ENCODE measurements around the gene ADAM10.

Gene ADAM10

DNA sequence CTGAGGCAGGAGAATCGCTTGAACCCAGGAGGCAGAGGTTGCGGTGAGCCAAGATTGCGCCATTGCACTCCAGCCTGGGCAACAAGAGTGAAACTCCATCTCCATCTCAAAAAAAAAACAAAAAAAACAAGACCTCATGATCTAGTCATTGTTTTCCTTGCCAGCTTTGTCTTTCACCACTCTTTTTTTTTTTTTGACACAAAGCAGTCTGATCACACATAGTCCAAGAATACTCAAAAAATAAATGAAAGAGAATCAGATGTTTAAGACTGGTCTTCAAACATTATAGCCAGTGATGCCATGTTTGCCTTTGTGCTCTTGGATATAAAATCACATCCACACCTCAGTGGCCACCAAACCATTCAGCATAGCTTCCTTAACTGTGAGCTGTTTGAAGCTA is 5.8 kb upstream of the ADAM10 start:
- DNase-seq: no peak

DNA sequence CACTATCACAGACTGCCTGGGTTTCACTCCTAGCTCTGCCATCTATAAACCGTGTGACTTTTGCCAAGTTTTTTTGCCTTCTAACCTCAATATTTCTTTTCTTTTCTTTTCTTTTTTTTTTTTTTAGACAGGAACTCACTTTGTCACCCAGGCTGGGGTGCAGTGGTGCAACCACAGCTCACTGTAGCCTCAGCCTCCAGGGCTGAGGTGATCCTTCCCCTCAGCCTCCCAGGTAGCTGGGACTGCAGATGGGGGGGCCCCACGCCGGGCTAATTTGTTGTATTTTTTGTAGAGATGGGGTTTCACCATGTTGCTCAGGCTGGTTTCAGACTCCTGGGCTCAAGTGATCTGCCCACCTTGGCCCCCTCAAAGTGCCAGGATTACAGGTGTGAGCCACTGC is 3.2 kb upstream of the ADAM10 start:
- DNase-seq: no peak

DNA sequence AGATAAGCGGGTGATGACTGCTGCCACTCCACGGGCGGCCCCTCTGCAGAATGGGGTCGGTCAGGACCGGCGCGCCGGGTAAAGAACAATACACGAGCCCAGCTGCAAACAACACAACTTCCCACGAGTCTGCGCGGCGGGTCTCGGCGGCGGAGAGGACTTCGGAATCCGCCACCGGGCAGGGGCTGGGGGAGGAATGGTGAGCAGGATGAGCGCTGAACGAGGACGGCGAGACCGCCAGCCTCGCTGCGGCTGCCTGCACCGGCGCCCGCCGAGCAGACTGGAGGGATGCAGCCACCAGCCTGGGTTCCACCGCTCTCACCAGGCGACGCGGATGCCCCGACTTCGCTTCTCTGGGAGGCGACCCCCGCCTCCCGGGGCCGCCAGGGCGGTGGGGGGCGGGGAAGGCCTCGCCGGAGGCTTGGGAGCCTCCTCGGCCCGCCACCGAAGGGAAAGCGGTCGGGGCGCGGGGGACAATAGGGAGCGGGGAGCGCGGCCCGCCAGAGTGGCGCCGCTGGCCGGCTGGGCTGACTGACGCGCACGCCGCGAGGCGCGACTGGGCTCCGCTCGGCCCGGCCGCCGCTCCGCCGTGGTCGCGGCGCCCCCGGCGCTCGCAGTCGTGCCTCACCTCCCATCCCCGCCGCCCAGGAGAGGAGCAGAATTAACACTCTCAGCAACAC is 515 bp downstream of the ADAM10 start:
- DNase-seq: peak in 12 of 14 donors; percentile 25 to 74 (median 49)

DNA sequence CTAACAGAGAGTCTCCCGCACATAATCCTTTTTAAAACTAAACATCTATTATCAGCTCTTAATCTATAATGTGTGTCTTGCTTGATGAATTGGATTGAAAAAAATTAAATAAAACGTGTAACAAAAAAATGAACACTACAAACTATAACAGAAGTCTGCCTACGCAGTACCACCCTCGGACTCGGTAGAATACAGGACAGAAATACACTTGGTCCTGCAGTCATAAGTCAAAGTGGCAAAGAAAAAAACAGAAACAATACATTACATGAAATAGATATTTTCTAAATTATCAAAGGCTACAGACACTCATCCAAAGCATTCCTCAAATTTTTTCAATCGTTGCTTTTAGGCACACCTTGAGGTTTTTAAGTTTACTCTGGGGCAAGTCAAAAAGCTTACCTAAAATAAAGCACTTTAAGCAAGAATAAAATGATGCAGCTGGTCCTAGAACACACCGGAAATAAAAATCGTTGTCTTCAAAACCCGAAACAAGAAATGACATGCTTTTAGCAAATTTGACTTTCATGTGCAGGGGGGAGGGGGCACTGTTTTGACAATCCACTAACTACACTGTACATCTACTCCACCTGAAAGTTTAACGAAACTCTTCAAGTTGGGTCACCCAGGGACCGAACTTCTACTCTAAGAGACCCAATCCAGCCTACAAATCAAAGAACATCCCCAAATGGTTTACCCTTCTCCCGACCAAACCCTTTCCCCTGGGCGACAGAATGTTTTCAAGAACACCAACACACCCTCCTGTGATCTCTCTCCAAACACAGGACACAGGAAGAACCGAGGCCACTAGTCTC is 1.3 kb downstream of the ADAM10 start:
- peak in 2 of 14 donors; percentile 37 to 65 for DNase-seq

DNA sequence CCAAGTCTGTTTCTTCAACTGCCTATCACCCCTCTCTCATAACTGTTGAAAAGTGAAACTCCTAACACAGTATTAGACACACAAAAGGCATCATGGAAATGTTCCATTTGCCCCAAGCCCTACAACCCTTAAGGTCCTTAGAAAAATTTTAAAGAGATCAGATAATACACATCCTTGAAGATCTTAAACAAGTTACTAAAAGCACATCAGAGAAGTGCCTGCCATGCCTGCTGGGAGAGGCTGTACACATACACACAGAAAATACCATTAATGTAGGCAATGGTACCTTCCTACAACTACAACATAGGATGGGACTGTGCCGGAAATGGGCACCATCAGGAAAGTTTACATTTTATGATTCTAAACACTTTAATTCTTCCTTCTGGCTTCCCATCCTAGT is 3.3 kb downstream of the ADAM10 start:
- DNase-seq: no peak

DNA sequence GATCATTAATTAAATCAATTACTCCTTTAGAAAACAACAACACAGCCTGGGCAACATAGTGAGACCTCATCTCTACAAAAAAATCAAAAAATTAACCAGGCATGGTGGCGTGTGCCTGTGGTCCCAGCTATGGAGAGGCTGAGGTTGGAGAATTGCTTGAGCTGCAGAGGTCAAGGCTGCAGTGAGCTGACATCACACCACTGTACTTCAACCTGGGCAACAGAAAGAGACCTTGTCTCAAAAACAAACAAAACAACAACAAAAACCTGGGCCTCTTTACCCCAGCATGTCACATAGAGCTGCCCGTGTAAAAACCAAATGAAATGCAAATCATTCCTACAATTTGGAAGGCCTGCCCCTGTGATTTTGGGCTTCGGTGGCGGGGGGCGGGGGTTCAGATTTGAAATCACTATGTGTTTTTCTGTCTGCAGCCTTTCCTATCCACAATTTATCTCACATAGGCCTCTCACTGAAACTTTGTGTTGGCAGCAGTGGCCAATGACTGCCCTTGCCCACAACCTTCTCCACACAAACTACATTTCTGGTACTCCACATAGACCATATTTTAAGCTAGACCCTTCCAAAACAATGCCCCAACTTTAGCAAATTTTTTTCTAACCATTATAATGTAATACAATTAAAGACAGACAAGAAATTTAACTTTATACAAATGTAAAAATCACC is 6.5 kb downstream of the ADAM10 start:
- DNase-seq: no peak

DNA sequence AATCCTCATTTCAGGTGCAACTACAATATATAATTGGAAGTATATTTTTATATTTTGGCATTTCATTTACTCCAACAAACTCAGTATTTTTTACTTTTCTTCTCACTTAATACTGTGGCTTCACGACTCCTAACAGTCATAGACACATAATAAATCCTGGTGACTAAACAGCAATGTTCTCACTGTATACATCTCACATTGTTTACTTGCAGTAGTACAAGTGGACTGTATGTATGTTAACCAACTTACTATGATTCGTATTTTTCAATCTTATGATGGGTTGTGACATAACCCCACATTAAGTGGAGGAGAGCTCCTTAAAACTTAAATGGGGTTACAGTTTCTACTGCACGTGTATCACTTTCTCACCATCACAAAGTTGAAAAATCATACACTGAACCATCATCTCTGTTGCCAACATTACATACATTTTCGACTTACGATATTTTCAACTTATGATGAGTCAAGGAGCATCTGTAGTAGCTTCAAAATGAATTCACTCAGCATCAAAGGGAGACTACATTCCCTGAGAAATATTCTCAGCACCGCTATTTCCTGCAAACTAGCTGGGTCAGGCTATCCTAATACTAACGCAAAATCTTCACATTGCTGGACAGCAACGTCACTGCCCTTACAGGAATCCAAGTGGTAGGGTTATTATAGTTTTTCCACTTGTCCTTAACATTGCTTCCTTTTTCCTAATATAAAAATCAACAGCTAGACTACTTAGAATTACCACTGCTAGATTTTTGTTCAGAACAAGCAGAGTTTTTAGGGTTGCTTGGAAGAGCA is 7.3 kb downstream of the ADAM10 start:
- no peak for DNase-seq

DNA sequence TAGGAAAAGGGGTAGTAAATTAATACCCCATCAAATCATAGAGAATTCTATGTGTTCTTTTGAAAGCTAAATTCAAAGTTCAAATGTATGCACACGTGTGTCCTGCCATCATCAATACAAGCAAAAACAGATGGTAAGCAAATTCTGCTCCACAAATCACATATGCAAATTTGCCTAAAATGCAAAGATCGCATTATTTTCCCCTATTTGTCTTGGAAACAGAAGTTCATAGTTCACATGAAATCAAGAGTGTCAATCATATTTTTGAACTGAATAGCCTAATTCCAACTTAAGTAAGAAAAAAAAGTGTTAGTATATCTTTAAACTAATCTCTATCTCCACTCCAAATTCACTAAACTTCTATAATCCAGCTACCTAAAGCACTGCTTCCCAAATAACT is 8.5 kb downstream of the ADAM10 start:
- no peak for DNase-seq

DNA sequence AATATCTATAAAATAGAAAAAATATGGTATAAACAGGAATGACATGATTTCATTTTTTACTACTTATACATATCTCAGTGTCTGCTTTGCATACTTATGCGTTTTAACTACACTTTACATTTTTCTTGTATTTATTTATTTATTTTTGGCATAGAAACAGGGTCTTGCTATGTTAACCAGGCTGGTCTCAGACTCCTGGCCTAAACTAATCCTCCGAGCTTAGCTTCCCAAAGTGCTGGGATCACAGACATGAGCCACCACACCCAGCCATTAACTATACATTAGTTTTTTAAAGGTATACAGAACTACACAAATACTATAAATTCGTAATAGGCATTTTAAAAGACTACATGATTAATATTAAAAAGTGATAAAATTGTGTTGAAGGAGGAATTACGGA is 9.1 kb downstream of the ADAM10 start:
- DNase-seq: no peak

DNA sequence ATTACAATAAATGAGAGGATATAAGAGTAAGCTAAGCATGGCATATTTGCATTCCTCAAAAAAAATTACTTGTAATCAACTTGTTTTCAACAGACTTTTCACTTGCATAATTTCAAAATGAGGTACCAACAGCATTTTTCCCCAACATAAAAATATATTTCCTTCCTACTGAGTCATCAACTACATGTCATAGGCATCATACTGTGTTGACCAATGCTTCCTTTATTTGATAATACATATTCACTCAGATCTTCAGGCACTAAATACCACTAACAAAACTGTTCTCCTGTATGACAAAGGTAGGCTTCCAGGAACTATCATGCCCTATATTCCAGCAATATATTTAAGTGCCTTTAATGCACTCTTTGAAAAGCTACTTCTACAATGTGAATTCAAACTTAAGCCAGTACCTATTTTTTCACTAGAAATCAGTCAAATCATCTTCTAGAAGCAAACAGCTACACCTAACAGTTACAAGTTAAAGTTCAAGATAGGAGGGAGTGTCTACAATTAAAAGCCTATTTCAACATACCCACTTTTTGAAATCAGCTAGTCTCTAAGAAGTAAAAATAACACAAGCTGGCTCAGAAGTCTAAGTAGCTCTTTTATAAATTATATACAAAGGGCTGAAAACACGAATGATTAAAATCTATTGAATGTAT is 11.3 kb downstream of the ADAM10 start:
- DNase-seq: no peak

DNA sequence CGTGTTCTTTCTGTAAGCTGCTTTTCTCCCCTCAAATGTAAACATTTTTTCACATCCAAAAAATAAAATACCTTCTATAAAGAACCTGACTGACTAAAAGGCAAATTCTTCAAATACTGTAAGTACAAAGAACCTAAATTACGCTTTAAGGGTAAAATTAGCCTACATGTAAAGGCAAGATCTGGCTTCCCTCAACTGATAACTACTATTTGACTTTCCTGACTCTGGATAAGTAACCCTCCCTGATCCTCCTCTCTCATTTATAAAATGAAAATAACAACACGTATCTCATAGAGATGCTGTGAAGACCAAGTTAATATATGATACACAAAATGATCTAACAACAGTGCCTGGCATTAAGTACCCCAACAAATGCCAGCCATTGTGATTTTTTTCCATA is 12.2 kb downstream of the ADAM10 start:
- DNase-seq: no peak

DNA sequence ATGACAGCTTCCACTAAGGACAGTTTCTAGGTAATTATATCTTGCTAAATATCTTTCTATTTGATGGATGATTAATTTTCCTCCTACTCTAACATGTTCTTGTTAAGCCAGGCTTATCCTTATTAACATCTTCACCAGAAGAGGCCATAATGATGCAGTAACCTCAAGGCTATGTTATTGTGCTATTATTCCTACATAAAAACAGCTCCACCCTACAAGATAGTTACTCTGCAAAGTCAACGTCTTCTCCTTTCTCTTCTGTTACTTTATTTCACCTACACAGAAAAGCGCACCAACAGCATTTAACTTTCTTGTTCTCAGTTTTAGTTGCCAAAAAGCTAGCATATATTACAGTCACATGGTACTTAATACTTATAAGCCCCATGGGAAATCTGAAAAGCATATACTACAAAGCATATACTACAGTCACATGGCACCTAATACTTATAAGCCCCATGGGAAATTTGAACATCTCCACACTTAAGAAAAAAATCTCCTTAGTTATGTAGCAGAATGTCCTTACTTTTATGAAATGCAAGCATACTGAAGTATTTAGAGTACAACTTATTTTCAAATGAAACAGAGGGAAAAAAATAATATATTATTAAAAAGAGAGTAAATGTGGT is 13.4 kb downstream of the ADAM10 start:
- no peak for DNase-seq

DNA sequence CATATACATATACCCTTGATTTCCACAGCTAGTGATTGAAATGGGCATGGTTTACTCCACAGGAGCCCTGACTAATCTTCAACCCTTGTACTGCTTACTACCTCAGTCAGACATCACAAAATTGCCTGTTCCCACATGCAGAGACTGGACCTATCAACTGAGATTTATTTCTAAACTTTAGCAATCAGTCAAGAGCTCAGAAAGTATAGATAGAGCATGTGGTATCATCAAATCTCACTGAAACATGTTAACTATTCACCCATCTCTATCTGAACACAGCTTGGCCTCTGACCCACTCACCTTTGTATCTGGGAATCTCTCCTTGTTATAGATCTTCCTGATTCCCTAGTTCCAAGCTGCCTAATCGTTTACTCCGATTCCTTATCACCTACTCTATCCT is 14.6 kb downstream of the ADAM10 start:
- no peak for DNase-seq

DNA sequence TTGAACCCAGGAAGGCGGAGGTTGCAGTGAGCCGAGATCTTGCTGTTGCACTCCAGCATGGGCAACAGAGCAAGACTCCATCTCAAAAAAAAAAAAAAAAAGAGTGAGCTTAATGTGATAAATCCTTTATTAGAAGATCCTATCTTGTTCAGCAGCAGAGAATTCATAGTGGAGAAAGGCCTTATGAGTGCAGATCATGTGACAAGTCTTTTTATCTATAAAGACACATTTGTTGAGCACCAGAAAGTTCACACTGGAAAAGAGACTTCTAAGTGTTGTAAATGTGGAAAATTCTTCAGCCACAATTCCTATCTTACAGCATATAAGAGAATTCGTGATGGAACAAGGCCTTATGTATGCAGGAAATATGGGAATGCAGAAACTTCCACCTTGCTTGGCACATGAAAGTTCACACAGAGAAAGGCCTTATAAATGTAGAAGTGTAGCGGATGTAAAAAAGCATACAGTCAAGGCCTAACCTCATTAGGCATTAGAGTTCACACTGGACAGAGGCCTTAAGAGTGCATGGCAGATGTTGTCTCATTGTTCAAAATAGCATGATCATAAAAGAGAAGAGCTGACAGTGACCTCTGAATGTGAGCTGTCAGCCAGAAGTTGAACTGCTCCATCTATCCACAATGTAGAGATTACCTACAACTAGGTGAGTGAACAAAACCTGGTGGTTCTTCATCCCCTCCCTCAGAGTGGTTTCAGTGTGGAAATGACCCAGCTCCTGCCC is 16.7 kb downstream of the ADAM10 start:
- no peak for DNase-seq

DNA sequence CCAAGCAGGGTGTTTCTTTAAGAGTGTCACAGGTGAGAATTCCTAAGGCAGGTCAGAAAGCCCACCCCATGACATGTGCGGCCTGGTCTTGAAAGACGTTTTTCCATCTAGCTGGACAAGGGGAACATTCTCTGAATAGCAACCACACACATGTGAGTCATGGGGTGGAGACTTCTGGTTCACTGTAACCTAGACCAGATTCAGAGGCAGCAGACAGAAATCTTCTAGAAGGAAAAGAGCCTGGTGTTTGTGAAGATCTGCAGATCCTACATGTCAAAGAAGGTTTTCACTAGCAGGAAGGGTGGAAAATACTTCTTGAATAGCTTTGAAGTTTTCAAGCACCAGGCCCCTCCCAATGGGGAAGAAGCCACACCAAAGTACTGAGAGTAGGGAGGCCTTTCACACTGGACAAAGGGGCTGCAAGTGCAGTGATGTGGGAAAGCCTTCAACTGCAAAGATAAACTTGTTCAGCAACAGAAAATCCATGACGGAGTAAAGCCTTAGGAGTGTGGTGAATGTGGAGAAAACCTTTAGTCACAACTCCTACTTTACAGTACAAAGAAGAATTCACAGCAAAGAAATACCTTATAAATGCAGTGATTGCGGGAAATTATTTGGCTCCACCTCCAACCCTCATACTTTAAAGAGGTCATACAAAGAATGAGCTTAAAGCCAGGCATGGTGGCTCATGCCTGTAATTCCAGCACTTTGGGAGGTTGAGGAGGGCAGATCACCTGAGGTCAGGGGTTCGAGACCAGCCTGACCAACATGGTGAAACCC is 17.6 kb downstream of the ADAM10 start:
- DNase-seq: peak in 1 of 14 donors; percentile 23

DNA sequence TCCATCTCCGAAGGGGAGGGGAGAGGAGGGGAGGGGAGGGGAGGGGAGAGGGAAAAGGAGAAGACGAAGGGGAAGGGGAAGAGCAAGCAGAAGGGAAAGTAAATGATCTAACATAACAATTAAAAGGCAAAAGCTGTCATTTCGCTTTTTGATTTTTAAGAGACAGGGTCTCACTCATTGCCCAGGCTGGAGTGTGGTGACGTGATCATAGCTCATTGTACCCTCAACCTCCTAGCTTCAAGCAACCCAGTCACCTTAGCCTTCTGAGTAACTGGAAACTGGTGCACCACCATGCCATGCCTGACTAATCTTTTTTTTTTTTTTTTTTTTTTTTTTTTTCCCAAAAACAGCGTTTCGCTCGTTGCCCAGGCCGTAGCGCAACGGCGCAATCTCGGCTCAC is 22.6 kb downstream of the ADAM10 start:
- no peak for DNase-seq

DNA sequence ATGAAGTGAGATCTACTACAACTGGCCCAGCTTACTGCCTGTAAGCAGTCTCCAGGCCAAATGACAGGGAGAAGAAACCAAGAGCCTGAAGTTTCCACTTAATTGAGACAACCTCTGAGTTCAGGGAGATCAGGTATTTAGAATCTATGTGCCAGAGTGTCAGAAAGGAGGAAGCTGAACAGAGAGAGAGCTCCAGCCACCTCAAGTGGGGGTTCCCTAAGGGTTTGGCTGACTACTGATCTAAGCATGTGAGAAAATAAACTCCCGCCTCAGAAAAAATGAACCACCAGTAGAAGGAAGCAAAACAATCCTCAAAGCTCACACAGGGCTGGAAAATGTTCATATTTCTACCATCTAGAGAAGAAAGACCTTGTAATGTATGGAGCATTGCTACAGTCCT is 25.0 kb downstream of the ADAM10 start:
- DNase-seq: no peak

DNA sequence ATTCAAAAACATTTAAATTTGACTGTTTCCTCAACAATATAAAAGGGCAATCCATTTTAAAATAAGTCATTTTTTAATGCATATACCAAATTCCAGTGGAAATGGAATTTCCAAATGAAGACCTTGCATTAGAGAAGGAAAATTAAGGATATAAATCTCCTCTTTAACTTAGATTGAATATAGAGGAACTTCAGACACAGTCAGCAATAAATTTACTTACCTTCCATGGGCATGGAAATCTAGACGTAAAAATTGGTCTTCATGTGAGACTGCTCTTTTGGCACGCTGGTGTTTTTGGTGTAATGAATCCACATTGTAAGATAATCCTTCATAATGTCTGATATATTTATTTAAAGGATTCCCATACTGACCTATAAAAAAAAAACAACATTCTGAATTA is 32.1 kb downstream of the ADAM10 start:
- no peak for DNase-seq

DNA sequence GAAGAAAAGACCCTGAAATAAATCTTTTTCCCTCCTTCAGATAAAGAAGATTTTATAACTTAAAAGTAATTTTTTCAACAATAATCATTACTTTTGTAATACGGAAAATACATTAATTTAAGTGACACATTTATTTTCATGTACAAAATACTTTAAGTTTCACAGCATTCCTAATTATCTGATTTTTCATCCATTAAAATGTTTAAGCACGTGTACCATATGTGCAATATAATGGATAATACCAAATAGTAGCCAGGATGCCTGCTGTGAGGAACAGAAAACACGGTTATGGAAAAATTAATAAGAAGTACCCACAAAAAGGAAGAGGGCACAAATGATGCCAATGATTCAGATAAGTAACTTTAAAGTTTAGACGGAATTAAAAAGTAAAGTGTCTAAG is 33.5 kb downstream of the ADAM10 start:
- no peak for DNase-seq

DNA sequence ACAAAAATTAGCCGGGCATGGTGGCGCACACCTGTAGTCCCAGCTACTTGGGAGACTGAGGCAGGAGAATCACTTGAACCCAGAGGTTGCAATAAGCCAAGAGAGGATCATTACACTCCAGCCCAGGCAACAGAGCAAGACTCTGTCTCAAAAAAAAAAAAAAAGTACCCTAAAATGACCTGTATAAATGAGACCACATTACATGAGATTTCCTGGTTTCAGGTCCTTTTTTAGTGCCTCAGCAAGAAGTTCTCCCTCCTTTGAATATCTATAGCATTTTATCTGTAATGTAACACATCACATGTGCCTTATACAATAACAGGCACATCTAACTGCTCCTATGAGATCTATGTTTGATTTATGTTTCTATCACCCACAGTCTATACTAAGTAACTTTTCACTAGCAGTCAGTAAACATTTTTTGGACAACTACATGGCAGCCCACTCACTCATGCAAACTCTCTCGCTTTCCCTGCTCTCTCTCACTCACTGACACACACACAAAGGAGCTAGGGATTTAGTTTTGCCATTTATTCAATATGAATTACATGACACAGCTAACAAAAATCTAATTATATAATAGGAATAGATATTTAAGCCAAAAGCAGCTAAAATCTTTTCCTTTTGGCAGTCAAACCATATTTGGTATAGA is 34.1 kb downstream of the ADAM10 start:
- DNase-seq: no peak

All from C1 segment of cervical spinal cord (tissue), 14 donors.